Upper lobe of left lung (tissue), 6 donors: ENCODE data around the gene PFKP. TPM values are rescaled to one million over a fixed set of nuclear protein-coding genes. Genes with fewer than 3 reads are reported as not detected.
A peak's percentile ranks its signal among the peaks of the same experiment; 100 is the strongest.

Experiments used
- ATAC-seq, 2 donors: fragments of 200-7000 bp; cut with Tn5 transposase; one replicate each; pipeline ENCODE4 v1.9.1; 2022; ENCODE audit warnings: mild to moderate bottlenecking in 2 of 2, moderate library complexity in 2 of 2; ENCODE audit not compliant: low FRiP score in 2 of 2
- DNase-seq, 2 donors: peaks; one replicate each; pipeline ENCODE4 v3.0.0-alpha.2; 2019 to 2020
- H3K27ac ChIP-seq, 4 donors: fragments of 200-600 bp; sonication (generic); one replicate each; pipeline ENCODE4 v1.5.1; 2016 to 2019
- H3K27me3 ChIP-seq, 4 donors: fragments of 200-600 bp; sonication (generic); one replicate each; pipeline ENCODE4 v1.5.1; 2017 to 2019
- H3K36me3 ChIP-seq, 4 donors: fragments of 200-600 bp; sonication (generic); one replicate each; pipeline ENCODE4 v1.5.1; 2016 to 2019
- H3K4me1 ChIP-seq, 4 donors: fragments of 200-600 bp; sonication (generic); one replicate each; pipeline ENCODE4 v1.5.1; 2018 to 2019
- H3K4me3 ChIP-seq, 4 donors: fragments of 200-600 bp; sonication (generic); one replicate each; pipeline ENCODE4 v1.5.1; 2017 to 2019; ENCODE audit warnings: mild to moderate bottlenecking in 2 of 4, moderate library complexity in 1 of 4
- H3K9me3 ChIP-seq, 4 donors: fragments of 200-600 bp; sonication (generic); one replicate each; pipeline ENCODE4 v1.5.1; 2018 to 2019
- CTCF ChIP-seq, 6 experiments: fragments of 450-650 bp in 4 of 6; fragments of 200-600 bp in 2 of 6; sonication (generic) in 2 of 6; IDR thresholded peaks; one replicate each; pipeline ENCODE4 v1.5.1; 2016 to 2019; ENCODE audit warnings: antibody characterized with exemption in 6 of 6
- EP300 ChIP-seq, 4 donors: sonication (generic); formaldehyde crosslinking; IDR thresholded peaks; one replicate each; pipeline ENCODE4 v1.5.1; 2017; ENCODE audit warnings: antibody characterized with exemption in 4 of 4, control low read depth in 2 of 4
- POLR2A ChIP-seq, 4 donors: fragments of 450-650 bp; IDR thresholded peaks; one replicate each; pipeline ENCODE4 v1.5.1; 2016 to 2017; ENCODE audit warnings: antibody characterized with exemption in 4 of 4, mild to moderate bottlenecking in 2 of 4
- POLR2AphosphoS5 ChIP-seq, 2 donors: sonication (generic); formaldehyde crosslinking; IDR thresholded peaks; one replicate each; pipeline ENCODE4 v1.5.1; 2017; ENCODE audit warnings: antibody characterized with exemption in 2 of 2
- WGBS, 2 donors: methylation state at CpG; one replicate each; pipeline ENCODE4 v1.1.5; 2017 to 2018; 5-methylcytosine and 5-hydroxymethylcytosine counted together
- total RNA-seq, 6 donors: library from RNA; depleted of rRNA in 4 of 6; stranded (reverse); fragments of >200 nt in 4 of 6; gene quantifications; one replicate each; pipeline versions ENCODE4 v1.1.0 to v1.2.1, GENCODE V29; 2016 to 2021
- donor health status: DM: no; HTN: no; CAD: no; lungs with moderate emphysema.
- donor health status: DM: no; HTN: yes; CAD: no; lungs with severe emphysema.

The PFKP gene
- total RNA-seq, 6 donors from 2014 or later, result 18.9 to 42.1 (median 30.8) TPM

- WGBS, 2 donors, result 69 to 76% methylated on average over 17 to 22 of the region's 22 CpGs
- peak; percentile 86 to 88 for ATAC-seq
- H3K36me3 ChIP-seq, result peaks cover 0 to 18% (median 6%) of the 10 kb centered on the region in 4 donors
Observed at GRCh38 chr10:3107426-3107961, 40.1 kb downstream of the PFKP start.

GRCh38 chr10:3108033-3108432 is 40.7 kb downstream of the PFKP start:
- peaks cover 0 to 5% (median under 1%) of the 10 kb centered on the region in 4 donors for H3K4me1 ChIP-seq
- no peak for ATAC-seq
- no peak for DNase-seq
- no peaks in the 10 kb centered on the region for H3K9me3 ChIP-seq
- peak overlapping the region in 2 of 4 donors; percentile 12 to 58 for H3K27ac ChIP-seq
- peaks cover 0 to 21% (median 7%) of the 10 kb centered on the region in 4 donors for H3K36me3 ChIP-seq
- no peaks in the 10 kb centered on the region for H3K27me3 ChIP-seq
- no peak overlapping the region for H3K4me3 ChIP-seq
- WGBS, 2 donors, result 91 to 94% methylated on average over 8 of the region's 8 CpGs
- TF ChIP-seq CTCF (IDR thresholded peaks at IDR 0.05) (no peak), EP300 (IDR thresholded peaks at IDR 0.05) (no peak), POLR2AphosphoS5 (IDR thresholded peaks at IDR 0.05) (no peak), POLR2A (IDR thresholded peaks at IDR 0.05) (no peak)

More at GRCh38 chr10:3107426-3107961, 40.1 kb downstream of the PFKP start:
- Histone ChIP-seq H3K27me3 (no peaks in the 10 kb centered on the region), H3K9me3 (no peaks in the 10 kb centered on the region), H3K27ac (peak overlapping the region; percentile 12 to 66 (median 50)), H3K4me3 (no peak overlapping the region), H3K4me1 (peaks cover 0 to 7% (median 3%) of the 10 kb centered on the region in 4 donors)
- peak in 1 of 2 donors; percentile 84 for DNase-seq
- peak in 2 of 4 donors; percentile 16 to 59 for TF ChIP-seq EP300 (IDR thresholded peaks at IDR 0.05)
- TF ChIP-seq POLR2AphosphoS5 (IDR thresholded peaks at IDR 0.05), result peak; percentile 35 to 38
- TF ChIP-seq CTCF (IDR thresholded peaks at IDR 0.05), result peak in 1 of 6 experiments; percentile 8
- TF ChIP-seq POLR2A (IDR thresholded peaks at IDR 0.05), result no peak

GRCh38 chr10:3108575-3109105 is 41.3 kb downstream of the PFKP start:
- H3K36me3 ChIP-seq, result peaks cover 0 to 26% (median 12%) of the 10 kb centered on the region in 4 donors
- H3K4me3 ChIP-seq, result no peak overlapping the region
- no peak overlapping the region for H3K27ac ChIP-seq
- ATAC-seq, result no peak
- TF ChIP-seq EP300 (IDR thresholded peaks at IDR 0.05) (no peak), POLR2A (IDR thresholded peaks at IDR 0.05) (no peak), CTCF (IDR thresholded peaks at IDR 0.05) (no peak), POLR2AphosphoS5 (IDR thresholded peaks at IDR 0.05) (no peak)
- H3K9me3 ChIP-seq, result no peaks in the 10 kb centered on the region
- WGBS, 2 donors, result 85 to 90% methylated on average over 14 to 21 of the region's 21 CpGs
- H3K27me3 ChIP-seq, result no peaks in the 10 kb centered on the region
- no peak for DNase-seq
- H3K4me1 ChIP-seq, result peaks cover 0 to 2% (median 0%) of the 10 kb centered on the region in 4 donors

GRCh38 chr10:3109196-3109595 is 41.8 kb downstream of the PFKP start:
- H3K4me1 ChIP-seq, result peaks cover 0 to 2% (median 0%) of the 10 kb centered on the region in 4 donors
- DNase-seq, result no peak
- H3K36me3 ChIP-seq, result peaks cover 0 to 26% (median 12%) of the 10 kb centered on the region in 4 donors
- H3K4me3 ChIP-seq, result no peak overlapping the region
- H3K9me3 ChIP-seq, result no peaks in the 10 kb centered on the region
- no peak for ATAC-seq
- WGBS, 2 donors, result 96% methylated on average over 21 of the region's 21 CpGs
- no peak overlapping the region for H3K27ac ChIP-seq
- no peak for TF ChIP-seq POLR2A (IDR thresholded peaks at IDR 0.05)
- no peak for TF ChIP-seq POLR2AphosphoS5 (IDR thresholded peaks at IDR 0.05)
- H3K27me3 ChIP-seq, result no peaks in the 10 kb centered on the region

- Histone ChIP-seq H3K27me3 (no peaks in the 10 kb centered on the region), H3K9me3 (no peaks in the 10 kb centered on the region), H3K4me1 (peaks cover 0 to 2% (median 0%) of the 10 kb centered on the region in 4 donors), H3K4me3 (no peak overlapping the region), H3K27ac (no peak overlapping the region), H3K36me3 (peaks cover 0 to 26% (median 12%) of the 10 kb centered on the region in 4 donors)
- DNase-seq, result no peak
- TF ChIP-seq EP300 (IDR thresholded peaks at IDR 0.05) (no peak), POLR2AphosphoS5 (IDR thresholded peaks at IDR 0.05) (no peak), POLR2A (IDR thresholded peaks at IDR 0.05) (no peak), CTCF (IDR thresholded peaks at IDR 0.05) (no peak)
- ATAC-seq, result no peak
- 92 to 97% methylated on average over 12 of the region's 12 CpGs for WGBS, 2 donors
Observed at GRCh38 chr10:3109633-3110032, 42.3 kb downstream of the PFKP start.
